ENCODE results near the gene PPFIBP2. TPM values are rescaled to one million over a fixed set of nuclear protein-coding genes. Genes with fewer than 3 reads are reported as not detected.
A peak's percentile ranks its signal among the peaks of the same experiment; 100 is the strongest.

PPFIBP2 gene
- total and polyA plus RNA-seq, 8 donors = 28.1 to 153 (median 71.9) TPM

DNA sequence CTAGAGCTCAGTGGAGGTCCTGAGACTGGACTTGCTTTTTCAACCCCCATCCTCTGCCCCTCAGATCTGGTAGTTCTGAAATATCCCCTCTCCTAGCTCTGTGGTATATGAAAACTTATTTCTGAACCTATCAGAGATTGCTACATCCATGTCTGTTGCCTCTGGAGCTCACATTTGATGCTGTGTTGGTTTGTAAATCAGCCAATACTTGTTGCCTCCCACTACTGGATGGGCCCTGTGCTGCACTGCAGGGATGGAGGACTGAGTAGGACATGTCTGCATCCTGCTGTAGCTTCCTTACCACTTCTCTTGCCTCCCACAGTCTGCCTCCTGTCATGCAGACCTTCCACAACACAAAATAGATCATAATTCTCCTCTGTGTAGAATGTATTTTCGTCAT, 23.3 kb upstream of the PPFIBP2 start:
- WGBS, 5 donors = 67 to 91% (median 89%) methylated on average over 1 of the region's 1 CpG
- TF ChIP-seq, protein P1, sequence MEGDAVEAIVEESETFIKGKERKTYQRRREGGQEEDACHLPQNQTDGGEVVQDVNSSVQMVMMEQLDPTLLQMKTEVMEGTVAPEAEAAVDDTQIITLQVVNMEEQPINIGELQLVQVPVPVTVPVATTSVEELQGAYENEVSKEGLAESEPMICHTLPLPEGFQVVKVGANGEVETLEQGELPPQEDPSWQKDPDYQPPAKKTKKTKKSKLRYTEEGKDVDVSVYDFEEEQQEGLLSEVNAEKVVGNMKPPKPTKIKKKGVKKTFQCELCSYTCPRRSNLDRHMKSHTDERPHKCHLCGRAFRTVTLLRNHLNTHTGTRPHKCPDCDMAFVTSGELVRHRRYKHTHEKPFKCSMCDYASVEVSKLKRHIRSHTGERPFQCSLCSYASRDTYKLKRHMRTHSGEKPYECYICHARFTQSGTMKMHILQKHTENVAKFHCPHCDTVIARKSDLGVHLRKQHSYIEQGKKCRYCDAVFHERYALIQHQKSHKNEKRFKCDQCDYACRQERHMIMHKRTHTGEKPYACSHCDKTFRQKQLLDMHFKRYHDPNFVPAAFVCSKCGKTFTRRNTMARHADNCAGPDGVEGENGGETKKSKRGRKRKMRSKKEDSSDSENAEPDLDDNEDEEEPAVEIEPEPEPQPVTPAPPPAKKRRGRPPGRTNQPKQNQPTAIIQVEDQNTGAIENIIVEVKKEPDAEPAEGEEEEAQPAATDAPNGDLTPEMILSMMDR (IDR thresholded peaks at IDR 0.05) = no peak
- TF ChIP-seq POLR2AphosphoS5 (IDR thresholded peaks at IDR 0.05) (no peak), POLR2A (IDR thresholded peaks at IDR 0.05) (no peak), EP300 (IDR thresholded peaks at IDR 0.05) (no peak)
- peak overlapping the region in 1 of 5 donors; percentile 32 for H3K27ac ChIP-seq
- H3K36me3 ChIP-seq = peaks cover 0 to 4% (median 0%) of the 10 kb centered on the region in 4 donors
- H3K9me3 ChIP-seq = no peaks in the 10 kb centered on the region
- H3K27me3 ChIP-seq = no peaks in the 10 kb centered on the region
- DNase-seq = no peak
- intact Hi-C loops (cut with DNase I; ENCODE audit: low total_unique reads) = no loop called here
- peaks cover 0 to 10% (median 3%) of the 10 kb centered on the region in 4 donors for H3K4me1 ChIP-seq
- H3K4me3 ChIP-seq = no peak overlapping the region

DNA sequence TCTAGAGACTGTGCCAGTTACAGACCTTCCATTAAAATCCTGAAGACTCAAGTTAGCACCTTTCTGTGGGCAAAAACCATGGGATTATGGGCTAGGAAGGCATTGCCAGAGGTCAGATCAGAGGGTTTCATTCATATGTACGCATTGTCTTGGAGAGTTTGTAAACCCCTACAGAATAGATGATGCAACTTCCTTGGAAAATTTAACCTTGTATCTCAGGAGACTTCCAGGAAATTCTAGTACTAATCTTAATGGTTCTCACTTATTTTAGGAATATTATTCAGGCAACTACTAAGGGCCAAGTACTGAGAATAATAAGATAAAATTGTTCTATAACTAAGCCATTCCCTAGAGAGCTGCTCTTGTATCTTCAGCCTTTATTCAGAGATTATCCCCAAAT, 21.5 kb upstream of the PPFIBP2 start:
- DNase-seq = no peak
- WGBS, 5 donors = 75 to 100% (median 87%) methylated on average over 1 of the region's 1 CpG
- no peaks in the 10 kb centered on the region for H3K27me3 ChIP-seq

DNA sequence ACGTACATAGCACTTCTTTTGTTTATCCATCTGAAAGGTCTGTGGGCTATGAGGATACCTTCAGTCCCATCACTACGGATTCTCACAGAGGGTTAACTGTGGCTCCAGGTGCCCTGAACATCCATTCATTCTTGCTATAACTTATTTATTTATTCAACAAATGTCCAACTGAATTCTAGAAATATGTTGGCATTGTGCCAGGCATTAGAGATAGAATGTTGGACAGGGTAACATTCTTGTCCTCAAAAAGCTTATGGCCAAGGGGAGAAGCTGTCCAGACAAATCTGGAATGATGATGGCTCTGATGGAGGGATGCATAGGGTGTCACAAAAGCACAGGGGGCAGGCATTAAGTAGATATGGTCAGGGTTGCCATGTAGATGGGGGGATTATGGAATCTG, 20.1 kb upstream of the PPFIBP2 start:
- H3K36me3 ChIP-seq = peaks cover 0 to 9% (median 0%) of the 10 kb centered on the region in 4 donors
- no peak for TF ChIP-seq POLR2A (IDR thresholded peaks at IDR 0.05)
- TF ChIP-seq POLR2AphosphoS5 (IDR thresholded peaks at IDR 0.05) = no peak
- TF ChIP-seq EP300 (IDR thresholded peaks at IDR 0.05) = no peak
- TF ChIP-seq, protein P1 (IDR thresholded peaks at IDR 0.05) = no peak
- 75 to 88% (median 82%) methylated on average over 2 of the region's 2 CpGs for WGBS, 5 donors
- no peak overlapping the region for H3K4me3 ChIP-seq
- H3K9me3 ChIP-seq = no peaks in the 10 kb centered on the region
- intact Hi-C loops (cut with DNase I; ENCODE audit: low total_unique reads) = no loop called here
- no peaks in the 10 kb centered on the region for H3K27me3 ChIP-seq
- no peak overlapping the region for H3K27ac ChIP-seq
- DNase-seq = no peak
- H3K4me1 ChIP-seq = peaks cover 0 to 10% (median 3%) of the 10 kb centered on the region in 4 donors

More for the DNA sequence above, 21.5 kb upstream of the PPFIBP2 start:
- Histone ChIP-seq H3K9me3 (no peaks in the 10 kb centered on the region), H3K4me3 (no peak overlapping the region), H3K36me3 (peaks cover 0 to 9% (median 0%) of the 10 kb centered on the region in 4 donors), H3K4me1 (peaks cover 0 to 10% (median 3%) of the 10 kb centered on the region in 4 donors), H3K27ac (no peak overlapping the region)
- intact Hi-C loops (cut with DNase I; ENCODE audit: low total_unique reads) = no loop called here
- TF ChIP-seq, protein P1 (IDR thresholded peaks at IDR 0.05) = no peak
- TF ChIP-seq POLR2AphosphoS5 (IDR thresholded peaks at IDR 0.05) (no peak), EP300 (IDR thresholded peaks at IDR 0.05) (no peak), POLR2A (IDR thresholded peaks at IDR 0.05) (no peak)

GRCh38 chr11:7494086-7494745, 19.6 kb upstream of the PPFIBP2 start:
- Histone ChIP-seq H3K4me1 (peaks cover 0 to 10% (median 3%) of the 10 kb centered on the region in 4 donors), H3K9me3 (no peaks in the 10 kb centered on the region), H3K27ac (no peak overlapping the region), H3K36me3 (peaks cover 0 to 9% (median 0%) of the 10 kb centered on the region in 4 donors), H3K4me3 (no peak overlapping the region), H3K27me3 (no peaks in the 10 kb centered on the region)
- DNase-seq = peak in 1 of 2 donors; percentile 39
- TF ChIP-seq POLR2A (IDR thresholded peaks at IDR 0.05) (no peak), POLR2AphosphoS5 (IDR thresholded peaks at IDR 0.05) (no peak), EP300 (IDR thresholded peaks at IDR 0.05) (no peak)
- TF ChIP-seq, protein P1 (IDR thresholded peaks at IDR 0.05) = no peak
- intact Hi-C loops (cut with DNase I; ENCODE audit: low total_unique reads) = no loop called here
- WGBS, 5 donors = 48 to 80% (median 59%) methylated on average over 5 of the region's 5 CpGs

Measured in stomach (tissue), 9 donors.